RKO (cell line): Measurements from ENCODE around the gene G6PC1.
A peak's percentile ranks its signal among the peaks of the same experiment; 100 is the strongest.

Experiments
- DNase-seq: peaks from one replicate; pipeline ENCODE4 v3.0.0-alpha.2; 2016; ENCODE audit warnings: low spot score

Gene G6PC1

DNA sequence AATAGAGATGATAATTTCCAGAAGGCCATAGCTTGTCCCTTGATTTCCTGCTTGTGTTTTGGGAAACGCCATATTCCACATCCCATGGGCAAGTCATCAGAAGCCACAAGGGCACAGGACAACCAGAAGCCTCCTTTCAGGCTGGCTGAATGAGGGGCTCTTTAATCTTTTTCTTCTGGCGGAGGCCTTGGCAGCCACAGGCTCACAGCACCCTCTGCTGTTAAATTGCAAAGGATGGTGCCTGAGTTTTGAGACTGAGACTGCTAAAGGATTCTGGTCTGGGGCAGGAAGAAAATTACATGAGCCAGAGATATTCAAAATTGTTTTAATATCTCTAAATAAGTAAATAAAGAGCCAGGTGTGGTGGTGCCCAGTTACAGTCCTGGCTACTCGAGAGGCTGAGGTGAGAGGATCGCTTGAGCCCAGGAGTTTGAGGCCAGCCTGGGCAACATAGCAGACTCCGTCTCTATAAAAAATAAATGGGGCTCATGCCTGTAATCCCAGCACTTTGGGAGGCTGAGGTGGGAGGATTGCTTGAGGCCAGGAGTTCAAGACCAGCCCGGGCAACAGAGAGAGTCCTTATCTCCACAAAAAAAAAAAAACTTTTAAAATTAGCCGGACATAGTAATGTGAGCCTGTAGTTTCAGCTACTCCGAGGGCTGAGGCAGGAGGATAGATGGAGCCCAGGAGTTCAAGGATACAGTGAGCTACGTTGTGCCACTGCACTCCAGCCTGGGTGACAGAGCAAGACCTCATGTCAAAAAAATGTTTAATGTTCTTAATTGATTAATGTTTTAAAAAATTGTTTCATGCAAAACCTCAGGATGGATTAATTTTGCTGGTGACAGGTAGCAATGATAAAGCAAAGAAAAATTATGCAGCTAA is 37.4 kb downstream of the G6PC1 start:
- peak; percentile 79 for DNase-seq

DNA sequence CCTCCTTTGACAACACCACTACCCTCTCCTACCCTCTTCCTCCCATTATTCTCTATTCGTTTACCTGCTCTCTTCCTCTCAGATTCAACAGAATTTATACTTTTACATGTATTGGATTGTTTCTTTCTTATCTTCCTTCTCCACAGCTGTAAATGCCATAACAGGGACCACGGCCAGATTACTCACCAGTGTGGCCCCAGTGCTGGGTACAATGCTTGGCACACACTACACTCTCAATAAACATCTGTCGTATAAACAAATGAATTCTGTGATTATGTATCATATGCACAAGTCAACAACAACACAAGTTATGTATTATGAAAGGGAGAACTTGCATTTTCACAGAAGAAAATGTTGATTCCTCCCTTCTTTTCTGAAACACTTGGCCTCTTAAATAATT is 43.6 kb downstream of the G6PC1 start:
- no peak for DNase-seq

DNA sequence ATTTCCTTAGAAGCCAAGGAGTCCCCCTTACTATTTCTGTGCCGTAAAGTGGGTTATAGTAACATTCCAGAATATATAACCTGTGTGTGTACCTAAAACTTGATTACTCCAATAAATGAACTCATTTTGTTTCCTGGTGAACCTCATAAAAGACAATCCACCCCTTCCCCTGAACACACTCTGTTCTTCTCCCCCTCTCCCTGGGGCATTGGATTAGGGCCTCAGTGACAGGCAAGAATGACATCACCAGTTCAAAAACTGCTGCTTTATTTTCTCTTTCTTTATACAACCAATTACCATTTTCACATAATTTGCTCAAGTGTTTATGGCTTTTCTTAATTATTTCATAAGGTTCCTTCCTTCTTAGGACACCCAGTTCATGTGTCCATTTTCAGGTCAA is 46.2 kb downstream of the G6PC1 start:
- no peak for DNase-seq

DNA sequence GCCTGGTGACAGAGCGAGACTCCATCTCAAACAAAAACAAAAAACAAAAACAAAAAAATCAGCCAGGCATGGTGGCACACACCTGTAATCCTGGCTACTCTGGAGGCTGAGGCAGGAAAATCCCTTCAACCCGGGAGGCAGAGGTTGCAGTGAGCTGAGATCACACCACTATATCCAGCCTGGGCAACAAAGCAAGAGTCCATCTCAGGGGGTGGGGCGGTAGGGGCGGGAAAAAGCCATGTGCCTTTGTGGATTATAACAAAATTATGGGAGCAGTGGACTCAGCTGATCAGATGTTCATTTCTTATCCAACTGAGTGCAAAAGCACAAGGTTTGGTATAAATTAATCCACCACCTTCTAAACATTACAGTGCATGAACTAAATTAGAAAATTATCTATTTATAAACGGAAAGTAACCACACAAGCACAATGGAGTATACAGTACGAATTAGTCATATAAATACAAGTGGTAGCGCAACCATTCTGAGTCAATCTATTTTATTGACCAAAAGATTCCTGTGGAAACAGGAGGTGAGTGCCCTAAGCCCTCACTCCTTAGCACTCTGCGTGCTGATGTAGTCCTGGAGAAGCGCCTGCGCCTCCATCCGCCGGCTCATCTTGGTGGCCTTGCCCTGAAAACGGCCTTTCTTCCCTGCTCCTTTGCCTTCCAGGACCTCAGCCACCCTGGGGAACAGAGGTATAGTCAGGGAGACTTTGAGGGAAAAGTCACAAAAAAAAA is 49.6 kb downstream of the G6PC1 start:
- DNase-seq, result no peak
